Activated T-cell treated with anti-CD3 and anti-CD28 coated beads, Interleukin-2, amount 50 U/mL, for 4 hours (primary cell): ENCODE measurements around the gene ITIH1. TPM values are rescaled to one million over a fixed set of nuclear protein-coding genes. Genes with fewer than 3 reads are reported as not detected.

Experiments used
- ATAC-seq, 2 donors: fragments of 200-7000 bp; cut with Tn5 transposase; one replicate each; pipeline ENCODE4 v1.10.0; 2021
- DNase-seq: peaks from one replicate; pipeline ENCODE4 v3.0.0-alpha.2; 2020
- H3K27me3 Mint-ChIP-seq: one replicate; pipeline ENCODE4 v1.8.0; 2021; ENCODE audit warnings: low read depth, mixed read lengths
- H3K36me3 Mint-ChIP-seq: one replicate; pipeline ENCODE4 v1.8.0; 2022; ENCODE audit warnings: mixed read lengths; ENCODE audit not compliant: insufficient read depth
- H3K4me1 Mint-ChIP-seq: one replicate; pipeline ENCODE4 v1.8.0; 2021; ENCODE audit warnings: low read depth, mixed read lengths
- H3K4me3 Mint-ChIP-seq: one replicate; pipeline ENCODE4 v1.8.0; 2021; ENCODE audit warnings: mild to moderate bottlenecking, moderate library complexity, mixed read lengths
- H3K9me3 Mint-ChIP-seq: one replicate; pipeline ENCODE4 v1.8.0; 2021; ENCODE audit warnings: mixed read lengths
- total RNA-seq, 3 donors: library from RNA; stranded (reverse); gene quantifications; one replicate each; pipeline ENCODE4 v1.2.1, GENCODE V29; 2021

Gene ITIH1
- total RNA-seq, 3 donors from 2014 or later = 0.15 to 0.19 TPM; not detected in 1

- H3K4me3 Mint-ChIP-seq = no peak overlapping the region
- no peaks in the 10 kb centered on the region for H3K27me3 Mint-ChIP-seq
- DNase-seq (no peak), ATAC-seq (no peak)
- H3K36me3 Mint-ChIP-seq = no peaks in the 10 kb centered on the region
- H3K9me3 Mint-ChIP-seq = no peaks in the 10 kb centered on the region
- H3K4me1 Mint-ChIP-seq = no peaks in the 10 kb centered on the region
Measured at GRCh38 chr3:52792413-52792812, 15.0 kb downstream of the ITIH1 start.

GRCh38 chr3:52792961-52793695 is 15.7 kb downstream of the ITIH1 start:
- no peak for DNase-seq
- no peaks in the 10 kb centered on the region for H3K27me3 Mint-ChIP-seq
- H3K4me3 Mint-ChIP-seq = no peak overlapping the region
- no peaks in the 10 kb centered on the region for H3K36me3 Mint-ChIP-seq
- ATAC-seq = no peak
- no peaks in the 10 kb centered on the region for H3K9me3 Mint-ChIP-seq
- H3K4me1 Mint-ChIP-seq = no peaks in the 10 kb centered on the region

GRCh38 chr3:52793702-52794611 is 16.6 kb downstream of the ITIH1 start:
- H3K9me3 Mint-ChIP-seq = no peaks in the 10 kb centered on the region
- H3K27me3 Mint-ChIP-seq = no peaks in the 10 kb centered on the region
- no peaks in the 10 kb centered on the region for H3K36me3 Mint-ChIP-seq
- no peaks in the 10 kb centered on the region for H3K4me1 Mint-ChIP-seq
- ATAC-seq (no peak), DNase-seq (no peak)
- H3K4me3 Mint-ChIP-seq = no peak overlapping the region

GRCh38 chr3:52794612-52795099 is 17.3 kb downstream of the ITIH1 start, which contains the start of gene ITIH3:
ITIH3 (plus strand) TSS chr3:52794796; CDS start chr3:52794804, 8 bp downstream.
- Mint-ChIP-seq H3K9me3 (no peaks in the 10 kb centered on the region), H3K4me3 (no peak within 1 kb of the TSS), H3K36me3 (no peaks in the 10 kb centered on the region), H3K27me3 (no peaks in the 10 kb centered on the region), H3K4me1 (no peaks in the 10 kb centered on the region)
- DNase-seq (no peak), ATAC-seq (no peak)

GRCh38 chr3:52795298-52795900 is 18.0 kb downstream of the ITIH1 start:
- Mint-ChIP-seq H3K9me3 (no peaks in the 10 kb centered on the region), H3K4me3 (no peak overlapping the region), H3K4me1 (no peaks in the 10 kb centered on the region), H3K27me3 (no peaks in the 10 kb centered on the region), H3K36me3 (no peaks in the 10 kb centered on the region)
- no peak for DNase-seq
- no peak for ATAC-seq

DNA sequence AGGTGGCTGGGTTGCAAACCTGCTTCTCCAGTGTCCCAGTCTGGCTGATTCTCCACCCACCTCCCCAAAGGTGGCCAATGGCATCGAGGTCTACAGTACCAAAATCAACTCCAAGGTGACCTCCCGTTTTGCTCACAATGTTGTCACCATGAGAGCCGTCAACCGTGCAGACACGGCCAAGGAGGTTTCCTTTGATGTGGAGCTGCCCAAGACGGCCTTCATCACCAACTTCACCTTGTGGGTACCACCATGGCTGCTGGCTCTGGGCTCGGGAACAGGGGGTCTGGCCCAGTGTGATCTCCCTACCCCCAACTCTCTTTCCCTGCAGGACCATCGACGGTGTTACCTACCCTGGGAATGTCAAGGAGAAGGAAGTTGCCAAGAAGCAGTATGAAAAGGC is 19.0 kb downstream of the ITIH1 start:
- no peaks in the 10 kb centered on the region for H3K9me3 Mint-ChIP-seq
- no peaks in the 10 kb centered on the region for H3K4me1 Mint-ChIP-seq
- no peaks in the 10 kb centered on the region for H3K27me3 Mint-ChIP-seq
- DNase-seq (no peak), ATAC-seq (no peak)
- no peak overlapping the region for H3K4me3 Mint-ChIP-seq
- no peaks in the 10 kb centered on the region for H3K36me3 Mint-ChIP-seq

DNA sequence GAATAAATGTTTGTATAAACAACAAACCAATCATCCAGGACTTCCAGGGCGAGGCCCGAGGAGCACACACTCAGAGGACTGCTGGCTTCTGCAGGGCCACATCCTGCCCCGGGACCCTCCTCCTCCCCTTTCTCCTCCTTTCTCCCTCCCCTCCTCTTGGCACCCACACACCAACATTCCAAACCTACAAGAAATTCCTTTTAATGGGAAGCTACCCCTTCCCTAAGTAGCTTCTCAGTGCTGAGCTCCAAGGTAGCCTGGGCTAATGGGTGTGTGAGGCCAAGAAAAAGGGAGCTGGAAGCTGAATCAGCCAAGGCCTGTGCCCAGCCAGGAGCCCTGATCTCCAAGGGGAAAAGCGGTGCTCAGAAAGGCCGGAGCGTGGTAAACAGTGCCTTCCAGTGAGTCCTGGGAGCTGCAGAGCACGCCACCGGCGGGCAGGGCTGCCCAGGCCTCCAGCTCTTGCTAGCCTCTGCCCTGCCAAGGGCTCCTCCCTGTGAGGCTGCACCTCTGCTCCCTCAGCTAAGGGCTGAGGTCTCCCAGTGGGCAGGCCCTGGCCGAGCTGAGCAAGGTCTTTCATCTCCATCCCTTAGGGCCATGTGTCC is 21.1 kb downstream of the ITIH1 start:
- H3K4me3 Mint-ChIP-seq = no peak overlapping the region
- no peak for ATAC-seq
- H3K36me3 Mint-ChIP-seq = no peaks in the 10 kb centered on the region
- no peaks in the 10 kb centered on the region for H3K9me3 Mint-ChIP-seq
- H3K27me3 Mint-ChIP-seq = peaks cover 2% of the 10 kb centered on the region
- no peak for DNase-seq
- H3K4me1 Mint-ChIP-seq = no peaks in the 10 kb centered on the region

DNA sequence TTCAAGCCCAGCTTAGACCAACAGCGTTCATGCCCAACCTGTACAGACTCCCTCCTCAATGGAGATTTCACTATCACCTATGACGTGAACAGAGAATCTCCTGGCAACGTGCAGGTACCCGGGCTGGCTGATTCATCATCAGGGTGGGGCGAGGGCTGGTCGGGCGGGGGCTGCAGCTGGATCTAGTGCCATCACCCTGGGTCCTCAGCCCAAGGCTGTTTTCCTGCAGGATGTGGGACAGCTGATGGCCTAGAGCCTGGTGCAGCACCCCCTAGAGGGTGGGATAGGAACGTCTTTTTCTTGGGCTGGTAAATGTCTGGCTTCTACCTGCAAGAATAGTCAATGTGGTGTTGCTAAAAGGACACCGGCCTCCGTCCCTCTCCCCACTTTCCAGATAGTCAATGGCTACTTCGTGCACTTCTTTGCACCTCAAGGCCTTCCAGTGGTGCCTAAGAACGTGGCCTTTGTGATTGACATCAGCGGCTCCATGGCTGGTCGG is 21.6 kb downstream of the ITIH1 start:
- no peaks in the 10 kb centered on the region for H3K4me1 Mint-ChIP-seq
- DNase-seq (no peak), ATAC-seq (peak in 1 of 2 donors; percentile 25)
- no peaks in the 10 kb centered on the region for H3K36me3 Mint-ChIP-seq
- H3K27me3 Mint-ChIP-seq = peaks cover 2% of the 10 kb centered on the region
- no peak overlapping the region for H3K4me3 Mint-ChIP-seq
- no peaks in the 10 kb centered on the region for H3K9me3 Mint-ChIP-seq

DNA sequence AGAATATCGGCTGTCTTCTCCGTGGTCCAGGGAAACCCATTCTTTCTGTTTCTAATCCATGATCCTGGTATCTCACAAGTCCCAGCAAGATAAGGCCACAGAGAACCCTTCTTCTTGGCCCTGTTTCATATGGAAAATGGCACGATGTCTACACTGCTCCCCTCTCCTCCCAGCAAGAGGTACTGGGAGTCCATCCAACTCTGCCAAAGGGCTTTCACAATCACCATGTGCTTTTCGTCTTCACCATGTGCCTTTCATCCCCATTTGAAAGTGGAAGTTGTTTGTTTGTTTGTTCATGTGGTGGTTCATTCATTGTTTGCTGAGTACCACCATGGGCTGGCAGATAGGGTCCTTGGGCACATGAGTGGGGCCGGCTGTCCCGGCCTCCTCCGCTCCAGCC is 22.7 kb downstream of the ITIH1 start:
- no peaks in the 10 kb centered on the region for H3K9me3 Mint-ChIP-seq
- DNase-seq = no peak
- no peaks in the 10 kb centered on the region for H3K36me3 Mint-ChIP-seq
- H3K27me3 Mint-ChIP-seq = peaks cover 2% of the 10 kb centered on the region
- no peak overlapping the region for H3K4me3 Mint-ChIP-seq
- H3K4me1 Mint-ChIP-seq = no peaks in the 10 kb centered on the region
- ATAC-seq = no peak

DNA sequence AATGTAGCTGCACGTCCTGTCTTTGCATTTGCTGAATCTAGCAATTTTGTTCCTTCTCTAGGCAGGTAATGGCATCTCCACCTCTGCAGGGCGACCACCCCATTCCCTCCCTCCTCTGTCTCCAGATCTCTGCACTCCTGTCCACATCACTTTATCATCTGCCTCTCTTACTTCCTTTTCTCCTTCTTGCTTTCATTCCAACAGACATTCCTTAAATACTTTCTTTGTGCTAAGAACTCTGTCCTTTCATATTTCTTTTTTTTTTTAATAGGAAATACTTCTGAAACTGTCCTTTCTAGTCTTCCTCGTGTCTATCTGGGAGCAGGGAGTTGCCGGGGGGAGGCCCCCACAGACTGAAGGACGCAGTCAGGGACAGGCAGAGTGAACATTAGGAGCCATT is 24.4 kb downstream of the ITIH1 start:
- DNase-seq (no peak), ATAC-seq (no peak)
- no peaks in the 10 kb centered on the region for H3K4me1 Mint-ChIP-seq

GRCh38 chr3:52805270-52806039 is 28.1 kb downstream of the ITIH1 start:
- DNase-seq (no peak), ATAC-seq (no peak)
- Mint-ChIP-seq H3K9me3 (no peaks in the 10 kb centered on the region), H3K4me1 (peaks cover 2% of the 10 kb centered on the region), H3K27me3 (peaks cover 2% of the 10 kb centered on the region), H3K36me3 (no peaks in the 10 kb centered on the region), H3K4me3 (no peak overlapping the region)

More for the DNA sequence above, 24.4 kb downstream of the ITIH1 start:
- Mint-ChIP-seq H3K9me3 (no peaks in the 10 kb centered on the region), H3K4me3 (no peak overlapping the region), H3K36me3 (no peaks in the 10 kb centered on the region), H3K27me3 (peaks cover 2% of the 10 kb centered on the region)

DNA sequence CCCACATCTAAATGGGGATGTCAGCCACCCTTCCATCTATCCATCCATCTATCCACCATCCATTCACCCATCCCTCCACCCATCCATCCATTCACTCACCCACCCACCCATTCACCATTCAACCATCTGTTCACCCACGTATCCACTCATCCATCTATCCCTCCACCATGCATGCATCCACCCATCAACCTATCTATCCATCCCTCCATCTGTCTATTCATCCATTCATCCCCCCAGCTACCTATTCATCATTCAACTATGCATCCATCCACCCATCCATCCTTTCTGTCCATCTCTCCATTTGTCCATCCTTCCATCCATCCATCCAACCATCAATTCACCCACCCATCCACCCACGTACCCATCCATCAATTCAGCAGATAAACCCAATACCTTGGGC is 31.8 kb downstream of the ITIH1 start:
- Mint-ChIP-seq H3K9me3 (no peaks in the 10 kb centered on the region), H3K4me3 (no peak overlapping the region), H3K4me1 (peaks cover 2% of the 10 kb centered on the region), H3K27me3 (no peaks in the 10 kb centered on the region), H3K36me3 (no peaks in the 10 kb centered on the region)
- ATAC-seq = no peak
- DNase-seq = no peak

DNA sequence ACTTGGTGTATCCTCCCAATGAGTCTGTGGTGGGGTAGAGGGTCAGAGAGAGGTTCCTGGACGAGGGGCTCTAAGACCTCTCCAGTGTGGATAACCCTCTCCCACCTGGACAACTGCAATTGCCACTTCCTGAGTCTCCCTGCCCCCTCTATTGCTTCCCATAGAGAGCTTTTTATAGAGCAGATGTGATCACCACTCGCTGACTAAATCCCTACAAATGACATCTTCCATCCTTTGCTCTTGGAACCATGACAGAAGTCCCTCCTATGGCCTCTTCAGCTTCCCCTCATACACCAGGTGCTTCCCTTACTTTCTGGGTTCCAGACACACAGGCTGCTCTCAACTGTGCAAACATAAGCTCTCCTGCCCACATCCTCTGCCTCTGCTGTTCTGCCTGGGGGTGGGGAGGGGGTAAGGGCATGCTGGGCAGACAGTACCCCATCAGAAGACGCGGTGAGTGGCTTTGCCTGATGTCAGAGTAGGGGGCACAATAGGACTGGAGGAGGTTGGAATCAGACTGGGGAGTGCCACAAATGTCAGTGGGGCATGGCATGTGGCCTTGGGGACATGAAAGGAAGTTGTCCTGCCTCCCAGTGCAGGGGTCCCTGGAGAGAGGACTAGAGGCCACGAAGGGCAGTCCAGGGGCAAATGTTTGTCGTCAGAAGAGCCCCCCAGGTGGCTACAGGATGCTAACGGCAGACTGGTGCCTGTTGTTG is 32.4 kb downstream of the ITIH1 start:
- H3K36me3 Mint-ChIP-seq = no peaks in the 10 kb centered on the region
- no peak overlapping the region for H3K4me3 Mint-ChIP-seq
- peaks cover 2% of the 10 kb centered on the region for H3K4me1 Mint-ChIP-seq
- H3K9me3 Mint-ChIP-seq = no peaks in the 10 kb centered on the region
- ATAC-seq (no peak), DNase-seq (no peak)
- H3K27me3 Mint-ChIP-seq = no peaks in the 10 kb centered on the region
